A673 (cell line): ENCODE measurements around the gene SUPT7L. TPM values are rescaled to one million over a fixed set of nuclear protein-coding genes. Genes with fewer than 3 reads are reported as not detected.
A peak's percentile ranks its signal among the peaks of the same experiment; 100 is the strongest.

Source experiments
- BruUV-seq: library from RNA; stranded (reverse); fragments of 400-500 nt; replicated peaks from 2 replicates; lab custom pipeline; 2021; lab: Mats Ljungman, UMichigan
- CTCF ChIA-PET: fragments of 300-600 bp; sonication (Branson Sonifier 250); formaldehyde crosslinking; loops from one replicate; lab custom pipeline; 2022; ENCODE audit warnings: antibody characterized with exemption; lab: Charles Lee
- POLR2A ChIA-PET: fragments of 300-600 bp; sonication (Branson Sonifier 250); formaldehyde crosslinking; loops from one replicate; lab custom pipeline; 2022; ENCODE audit warnings: antibody characterized with exemption; ENCODE audit not compliant: low non-redundant PET; lab: Charles Lee
- DNase-seq: peaks from one replicate; pipeline ENCODE4 v3.0.0-alpha.2; 2015; ENCODE audit warnings: low spot score
- H3K27ac ChIP-seq: fragments of 200-600 bp; sonication (generic); 2 replicates; pipeline ENCODE4 v1.5.1; 2016; ENCODE audit warnings: mixed run types, low read depth, mild to moderate bottlenecking, mixed read lengths, antibody characterized with exemption, low read length; ENCODE audit not compliant: poor library complexity, severe bottlenecking
- H3K27me3 ChIP-seq: fragments of 200-600 bp; sonication (generic); replicated peaks from 2 replicates; pipeline ENCODE4 v1.6.1; 2017; ENCODE audit warnings: mixed run types, low read depth, mild to moderate bottlenecking, mixed read lengths, antibody characterized with exemption, low read length; ENCODE audit not compliant: insufficient read depth, poor library complexity
- H3K36me3 ChIP-seq: fragments of 200-600 bp; sonication (generic); 2 replicates; pipeline ENCODE4 v1.6.1; 2016; ENCODE audit warnings: mixed run types, mild to moderate bottlenecking, mixed read lengths, antibody characterized with exemption, low read length; ENCODE audit not compliant: insufficient read depth, poor library complexity, severe bottlenecking
- H3K4me1 ChIP-seq: fragments of 200-600 bp; sonication (generic); 2 replicates; pipeline ENCODE4 v1.6.1; 2017; ENCODE audit warnings: mixed run types, mild to moderate bottlenecking, mixed read lengths, antibody characterized with exemption, low read length; ENCODE audit not compliant: insufficient read depth, poor library complexity, severe bottlenecking
- H3K4me3 ChIP-seq: fragments of 200-600 bp; sonication (generic); 2 replicates; pipeline ENCODE4 v1.5.1; 2016; ENCODE audit warnings: low read depth, mixed run types, mild to moderate bottlenecking, mixed read lengths, low read length; ENCODE audit not compliant: poor library complexity, severe bottlenecking
- H3K9me3 ChIP-seq: fragments of 200-600 bp; sonication (generic); 2 replicates; pipeline ENCODE4 v1.6.1; 2016; ENCODE audit warnings: mixed run types, low read depth, mild to moderate bottlenecking, mixed read lengths, antibody characterized with exemption, low read length; ENCODE audit not compliant: poor library complexity, severe bottlenecking
- EZH2 ChIP-seq: fragments of 200-600 bp; sonication (generic); IDR thresholded peaks from 2 replicates; pipeline ENCODE4 v1.6.1; 2017; ENCODE audit warnings: borderline replicate concordance, low read depth, mild to moderate bottlenecking, mixed read lengths, antibody characterized with exemption, low read length; ENCODE audit not compliant: poor library complexity, severe bottlenecking
- intact Hi-C: fragments of 100-400 bp; cut with micrococcal nuclease; formaldehyde crosslinking; loops from one replicate; pipeline ENCODE4 v1.10.0; 2022; ENCODE audit not compliant: unreplicated experiment
- total RNA-seq: library from RNA; stranded (reverse); gene quantifications from 2 replicates; pipeline ENCODE4 v1.2.3, GENCODE V29; 2021
- TF ChIP-seq, protein P1 (sequence below): fragments of 300-800, 200-600 bp; sonication (generic); conservative IDR thresholded peaks from 2 replicates; pipeline ENCODE4 v1.5.1; 2017; ENCODE audit warnings: low read depth, mild to moderate bottlenecking, antibody characterized with exemption, low read length, moderate library complexity, mixed read lengths

Gene SUPT7L
- total RNA-seq, 1 experiment from 2014 or later = 33.1 TPM

DNA sequence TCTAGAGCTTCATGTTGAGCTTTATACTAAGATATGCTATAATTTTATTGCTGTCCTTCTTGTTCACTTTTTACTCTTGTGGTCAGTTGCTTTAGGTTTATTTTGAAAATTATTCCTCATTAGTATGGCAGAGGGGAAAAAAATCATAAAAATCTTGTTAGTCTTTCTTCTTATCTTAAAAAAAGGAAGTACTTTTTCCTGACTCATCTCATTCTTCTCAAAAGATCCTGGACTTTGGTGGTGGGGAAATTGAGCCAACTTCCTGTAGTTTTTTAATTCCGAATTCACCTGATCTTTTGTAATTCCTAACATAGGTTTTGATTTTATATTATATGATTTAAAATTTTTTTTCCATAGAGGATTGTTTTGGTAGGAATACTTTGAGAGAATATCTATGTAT lies 4.0 kb upstream of the SUPT7L start:
- H3K27ac ChIP-seq = no peak overlapping the region
- TF ChIP-seq, protein P1, sequence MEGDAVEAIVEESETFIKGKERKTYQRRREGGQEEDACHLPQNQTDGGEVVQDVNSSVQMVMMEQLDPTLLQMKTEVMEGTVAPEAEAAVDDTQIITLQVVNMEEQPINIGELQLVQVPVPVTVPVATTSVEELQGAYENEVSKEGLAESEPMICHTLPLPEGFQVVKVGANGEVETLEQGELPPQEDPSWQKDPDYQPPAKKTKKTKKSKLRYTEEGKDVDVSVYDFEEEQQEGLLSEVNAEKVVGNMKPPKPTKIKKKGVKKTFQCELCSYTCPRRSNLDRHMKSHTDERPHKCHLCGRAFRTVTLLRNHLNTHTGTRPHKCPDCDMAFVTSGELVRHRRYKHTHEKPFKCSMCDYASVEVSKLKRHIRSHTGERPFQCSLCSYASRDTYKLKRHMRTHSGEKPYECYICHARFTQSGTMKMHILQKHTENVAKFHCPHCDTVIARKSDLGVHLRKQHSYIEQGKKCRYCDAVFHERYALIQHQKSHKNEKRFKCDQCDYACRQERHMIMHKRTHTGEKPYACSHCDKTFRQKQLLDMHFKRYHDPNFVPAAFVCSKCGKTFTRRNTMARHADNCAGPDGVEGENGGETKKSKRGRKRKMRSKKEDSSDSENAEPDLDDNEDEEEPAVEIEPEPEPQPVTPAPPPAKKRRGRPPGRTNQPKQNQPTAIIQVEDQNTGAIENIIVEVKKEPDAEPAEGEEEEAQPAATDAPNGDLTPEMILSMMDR = no peak
- TF ChIP-seq EZH2 = no peak
- no peak overlapping the region for H3K4me3 ChIP-seq
- intact Hi-C loops = loop anchor here (10.0 kb wide), 1 partner anchor 263 kb away; the partner anchor contains the start of gene PPM1G
- ChIA-PET CTCF (interaction anchor here (0.5 kb wide), 1 partner anchor 146 kb away, joined by 4 read pairs; no protein-coding TSS in a partner anchor), POLR2A (interaction anchor here (0.7 kb wide), 1 partner anchor 1340 kb away, joined by 6 read pairs; no protein-coding TSS in a partner anchor)
- no peak for DNase-seq
- peaks cover 17% of the 10 kb centered on the region for H3K4me1 ChIP-seq
- no peaks in the 10 kb centered on the region for H3K27me3 ChIP-seq
- H3K9me3 ChIP-seq = no peaks in the 10 kb centered on the region
- peaks cover 26% of the 10 kb centered on the region for H3K36me3 ChIP-seq
- no TSS peak for BruUV-seq

- no TSS peak for BruUV-seq
- TF ChIP-seq, protein P1 = no peak
- TF ChIP-seq EZH2 = no peak
- no peak for DNase-seq
- Histone ChIP-seq H3K4me3 (peak overlapping the region; percentile 82), H3K9me3 (no peaks in the 10 kb centered on the region), H3K27me3 (no peaks in the 10 kb centered on the region), H3K36me3 (peaks cover 46% of the 10 kb centered on the region), H3K4me1 (peaks cover 20% of the 10 kb centered on the region), H3K27ac (peak overlapping the region; percentile 93)
- ChIA-PET POLR2A (no interaction called here), CTCF (no interaction called here)
- intact Hi-C loops = loop anchor here (10.0 kb wide), 1 partner anchor 260 kb away; the partner anchor contains the start of gene PPM1G
These were observed 1.4 kb upstream of the SUPT7L start for GRCh38 chr2:27664622-27665363.

DNA sequence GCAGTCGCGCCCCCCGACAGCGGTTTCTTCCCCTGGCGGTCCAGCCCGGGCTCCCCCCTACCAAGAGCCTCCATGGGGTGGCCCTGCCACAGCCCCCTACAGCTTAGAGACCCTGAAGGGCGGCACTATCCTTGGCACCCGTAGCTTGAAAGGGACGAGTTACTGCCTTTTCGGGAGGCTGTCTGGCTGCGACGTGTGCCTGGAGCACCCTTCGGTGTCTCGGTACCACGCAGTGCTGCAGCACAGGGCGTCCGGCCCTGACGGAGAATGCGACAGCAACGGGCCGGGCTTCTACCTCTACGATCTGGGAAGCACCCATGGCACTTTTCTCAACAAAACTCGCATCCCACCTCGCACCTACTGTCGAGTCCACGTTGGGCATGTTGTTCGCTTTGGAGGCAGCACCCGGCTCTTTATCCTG lies 750 bp upstream of the SUPT7L start:
- CTCF ChIA-PET = no interaction called here
- intact Hi-C loops = loop anchor here (10.0 kb wide), 1 partner anchor 259 kb away; the partner anchor contains the start of gene PPM1G
- DNase-seq = peak; percentile 21
- TSS peak; percentile 78 for BruUV-seq
- POLR2A ChIA-PET = no interaction called here
- Histone ChIP-seq H3K9me3 (no peaks in the 10 kb centered on the region), H3K27ac (peak overlapping the region; percentile 93), H3K27me3 (no peaks in the 10 kb centered on the region), H3K36me3 (peaks cover 49% of the 10 kb centered on the region), H3K4me1 (peaks cover 20% of the 10 kb centered on the region), H3K4me3 (peak overlapping the region; percentile 82)
- TF ChIP-seq, protein P1 = no peak
- no peak for TF ChIP-seq EZH2
